Neural cell (in vitro differentiated cells): ENCODE results near the gene FOXP3. TPM values are rescaled to one million over a fixed set of nuclear protein-coding genes. Genes with fewer than 3 reads are reported as not detected.

Experiments
- H2AFZ ChIP-seq: fragments of 200-600, 300-800 bp; sonication (generic), shearing (Covaris generic); 2 replicates; pipeline ENCODE4 v1.6.0; 2014; ENCODE audit warnings: low read depth, mild to moderate bottlenecking, antibody characterized with exemption, low read length, moderate library complexity
- H3F3A ChIP-seq: fragments of 200-600 bp; shearing (Covaris generic); 2 replicates; pipeline ENCODE4 v1.6.1; 2016; ENCODE audit warnings: mild to moderate bottlenecking, moderate library complexity, mixed read lengths, antibody characterized with exemption, low read length; ENCODE audit not compliant: insufficient read depth, poor library complexity, severe bottlenecking
- H3K27ac ChIP-seq: fragments of 200-600, 300-800 bp; sonication (generic), shearing (Covaris generic); 2 replicates; pipeline ENCODE4 v1.5.1; 2014; ENCODE audit warnings: mild to moderate bottlenecking, low read length, moderate library complexity
- H3K27me3 ChIP-seq: fragments of 300-800, 200-600 bp; sonication (generic), shearing (Covaris generic); 2 replicates; pipeline ENCODE4 v1.6.0; 2014; ENCODE audit warnings: mild to moderate bottlenecking, low read depth, low read length, moderate library complexity; ENCODE audit not compliant: insufficient read depth
- H3K36me3 ChIP-seq: fragments of 300-800, 200-600 bp; sonication (generic), shearing (Covaris generic); 2 replicates; pipeline ENCODE4 v1.5.1; 2014; ENCODE audit warnings: mild to moderate bottlenecking, antibody characterized with exemption, low read length, moderate library complexity; ENCODE audit not compliant: insufficient read depth
- H3K4me2 ChIP-seq: fragments of 300-800, 200-600 bp; sonication (generic), shearing (Covaris generic); 2 replicates; pipeline ENCODE4 v1.6.0; 2014; ENCODE audit warnings: mild to moderate bottlenecking, low read length
- H3K4me3 ChIP-seq: fragments of 300-800, 200-600 bp; sonication (generic), shearing (Covaris generic); 2 replicates; pipeline ENCODE4 v1.5.1; 2014; ENCODE audit warnings: mild to moderate bottlenecking, low read length, moderate library complexity
- H3K79me2 ChIP-seq: fragments of 200-600 bp; shearing (Covaris generic); replicated peaks from 2 replicates; pipeline ENCODE4 v1.6.0; 2014; ENCODE audit warnings: mild to moderate bottlenecking, low read length, moderate library complexity; ENCODE audit not compliant: insufficient read depth
- H3K9ac ChIP-seq: fragments of 300-800, 200-600 bp; sonication (generic), shearing (Covaris generic); 2 replicates; pipeline ENCODE4 v1.6.1; 2016; ENCODE audit warnings: mild to moderate bottlenecking, low read length, mixed read lengths
- H3K9me2 ChIP-seq: fragments of 200-600 bp; shearing (Covaris generic); 2 replicates; pipeline ENCODE4 v1.6.1; 2016; ENCODE audit warnings: mild to moderate bottlenecking, low read length, mixed read lengths; ENCODE audit not compliant: insufficient read depth
- H3K9me3 ChIP-seq: fragments of 200-600, 300-800 bp; sonication (generic), shearing (Covaris generic); 2 replicates; pipeline ENCODE4 v1.6.1; 2016; ENCODE audit warnings: mild to moderate bottlenecking, mixed run types, low read length, moderate library complexity, mixed read lengths
- H4K20me1 ChIP-seq: fragments of 200-600 bp; shearing (Covaris generic); 2 replicates; pipeline ENCODE4 v1.6.1; 2016; ENCODE audit warnings: mild to moderate bottlenecking, mixed run types; ENCODE audit not compliant: insufficient read depth
- CTCF ChIP-seq: fragments of 450-650 bp; IDR thresholded peaks from 2 replicates; pipeline ENCODE4 v1.5.1; 2014; ENCODE audit warnings: antibody characterized with exemption, mild to moderate bottlenecking, moderate library complexity; ENCODE audit not compliant: poor library complexity, severe bottlenecking
- EP300 ChIP-seq: fragments of 450-650 bp; conservative IDR thresholded peaks from 2 replicates; pipeline ENCODE4 v1.6.1; 2014; ENCODE audit warnings: antibody characterized with exemption, mild to moderate bottlenecking, moderate library complexity; ENCODE audit not compliant: poor library complexity, severe bottlenecking
- EZH2 ChIP-seq: fragments of 200-600, 300-800 bp; shearing (Covaris generic), sonication (generic); IDR thresholded peaks from 2 replicates; pipeline ENCODE4 v1.6.1; 2014; ENCODE audit warnings: antibody characterized with exemption, low read length, borderline replicate concordance, mild to moderate bottlenecking; ENCODE audit not compliant: insufficient read depth, poor library complexity, severe bottlenecking
- MXI1 ChIP-seq: fragments of 450-650 bp; conservative IDR thresholded peaks from 2 replicates; pipeline ENCODE4 v1.6.1; 2014; ENCODE audit warnings: antibody characterized with exemption, mild to moderate bottlenecking; ENCODE audit not compliant: poor library complexity, severe bottlenecking
- POLR2AphosphoS5 ChIP-seq: IDR thresholded peaks from 2 replicates; pipeline ENCODE4 v1.6.1; 2012
- RAD21 ChIP-seq: fragments of 450-650 bp; conservative IDR thresholded peaks from 2 replicates; pipeline ENCODE4 v1.6.1; 2014; ENCODE audit warnings: antibody characterized with exemption, mild to moderate bottlenecking, moderate library complexity
- REST ChIP-seq: IDR thresholded peaks from 2 replicates; pipeline ENCODE4 v1.6.1; 2012; ENCODE audit warnings: borderline replicate concordance
- SMC3 ChIP-seq: fragments of 450-650 bp; conservative IDR thresholded peaks from 2 replicates; pipeline ENCODE4 v1.6.1; 2014; ENCODE audit warnings: antibody characterized with exemption, mild to moderate bottlenecking, moderate library complexity; ENCODE audit not compliant: poor library complexity
- TAF1 ChIP-seq: IDR thresholded peaks from 2 replicates; pipeline ENCODE4 v1.6.1; 2012; ENCODE audit warnings: low read depth
- polyA plus RNA-seq: library from polyadenylated mRNA; depleted of rRNA; stranded (reverse); fragments of >200 nt; gene quantifications from 2 replicates; pipeline ENCODE4 v1.2.3, GENCODE V29; 2014

Gene FOXP3
- polyA plus RNA-seq, 1 donor from 2014 or later, result not detected

DNA sequence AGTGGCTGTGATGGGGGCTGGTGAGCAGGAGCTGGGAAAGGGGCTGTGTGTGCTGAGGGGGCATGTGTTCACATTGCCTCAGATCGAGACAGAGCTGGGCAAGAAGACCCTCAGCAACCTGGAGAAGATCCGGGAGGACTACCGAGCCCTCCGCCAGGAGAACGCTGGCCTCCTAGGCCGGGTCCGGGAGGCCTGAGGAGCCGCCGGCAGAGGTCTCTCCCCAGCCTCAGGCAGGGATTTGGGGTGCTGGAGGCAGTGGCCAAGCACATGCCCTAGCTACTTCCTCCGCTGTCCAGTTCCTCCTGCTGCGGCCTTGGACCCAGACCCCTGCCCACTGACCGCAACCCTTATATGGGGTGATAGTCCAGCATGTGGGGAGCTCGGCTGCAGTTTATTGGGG, 14.4 kb downstream of the FOXP3 start:
- Histone ChIP-seq H3K79me2 (no peaks in the 10 kb centered on the region), H2AFZ (no peak overlapping the region), H4K20me1 (no peaks in the 10 kb centered on the region), H3K36me3 (no peaks in the 10 kb centered on the region), H3K4me2 (no peak overlapping the region), H3K9me2 (no peaks in the 10 kb centered on the region), H3K27ac (no peak overlapping the region), H3K9ac (no peak overlapping the region), H3F3A (no peaks in the 10 kb centered on the region), H3K9me3 (no peaks in the 10 kb centered on the region), H3K27me3 (no peaks in the 10 kb centered on the region), H3K4me3 (no peak overlapping the region)
- no peak for TF ChIP-seq TAF1
- TF ChIP-seq SMC3, result no peak
- no peak for TF ChIP-seq MXI1
- no peak for TF ChIP-seq CTCF
- TF ChIP-seq REST, result no peak
- no peak for TF ChIP-seq EP300
- TF ChIP-seq EZH2, result no peak
- no peak for TF ChIP-seq POLR2AphosphoS5
- TF ChIP-seq RAD21, result no peak

- H3K9me3 ChIP-seq, result no peaks in the 10 kb centered on the region
- no peak overlapping the region for H3K4me3 ChIP-seq
- no peaks in the 10 kb centered on the region for H3K79me2 ChIP-seq
- H3K9ac ChIP-seq, result no peak overlapping the region
- no peak overlapping the region for H3K27ac ChIP-seq
- no peaks in the 10 kb centered on the region for H4K20me1 ChIP-seq
- H3K36me3 ChIP-seq, result no peaks in the 10 kb centered on the region
- TF ChIP-seq EZH2, result no peak
- no peak for TF ChIP-seq REST
- no peak for TF ChIP-seq TAF1
- no peak for TF ChIP-seq EP300
- TF ChIP-seq MXI1, result no peak
- TF ChIP-seq SMC3, result no peak
- TF ChIP-seq RAD21, result no peak
- no peak overlapping the region for H3K4me2 ChIP-seq
- H2AFZ ChIP-seq, result no peak overlapping the region
- H3K9me2 ChIP-seq, result no peaks in the 10 kb centered on the region
- no peaks in the 10 kb centered on the region for H3F3A ChIP-seq
- no peaks in the 10 kb centered on the region for H3K27me3 ChIP-seq
These were observed 14.9 kb downstream of the FOXP3 start for GRCh38 chrX:49249616-49250015.
